ENCODE data around the gene OR1J4. TPM values are rescaled to one million over a fixed set of nuclear protein-coding genes. Genes with fewer than 3 reads are reported as not detected.

OR1J4 gene
- total and polyA plus RNA-seq, 4 donors: not detected

DNA sequence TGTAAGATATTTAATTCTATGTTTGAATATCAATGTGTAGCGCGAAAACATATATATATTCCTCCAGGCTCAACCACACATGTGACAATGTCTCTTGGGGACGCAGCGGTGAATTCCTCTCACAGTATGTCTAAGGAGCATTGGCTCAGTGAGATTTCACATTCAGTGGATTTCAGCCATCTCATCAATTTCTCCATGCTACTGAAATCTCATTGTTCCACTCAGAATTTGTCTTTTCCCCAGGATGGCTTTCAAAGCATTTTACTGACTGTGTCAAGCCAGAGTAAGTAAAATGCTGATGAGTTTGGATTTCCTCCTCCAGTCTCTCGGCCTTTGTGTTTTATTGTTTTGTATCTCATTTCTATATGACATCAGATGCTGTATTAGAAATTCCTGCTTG, 39.9 kb upstream of the OR1J4 start:
- 90% methylated on average over 5 of the region's 5 CpGs for WGBS
- no peak for DNase-seq (ENCODE audit: low spot score)
- no peaks in the 10 kb centered on the region for H3K36me3 ChIP-seq (ENCODE audit: control insufficient read depth in 4 of 4, insufficient read depth in 3 of 4, low read depth in 1 of 4, low read length in 3 of 4)
- no peaks in the 10 kb centered on the region for H3K4me1 ChIP-seq (ENCODE audit: control insufficient read depth in 4 of 4, insufficient read depth in 4 of 4, low read length in 3 of 4)
- H3K27ac ChIP-seq (ENCODE audit: low read depth in 1 of 2, low read length in 2 of 2): no peak overlapping the region
- H3K9ac ChIP-seq (ENCODE audit: low read depth in 1 of 2, low read length in 2 of 2): no peak overlapping the region
- TF ChIP-seq NR2F2 (IDR thresholded peaks at IDR 0.05) (no peak), EGR1 (IDR thresholded peaks at IDR 0.05; ENCODE audit: low read depth in 2 of 2) (no peak), TAF1 (conservative IDR thresholded peaks at IDR 0.05) (no peak), HNF4G (IDR thresholded peaks at IDR 0.05) (no peak), RAD21 (IDR thresholded peaks at IDR 0.05) (no peak)
- TF ChIP-seq, protein P1, sequence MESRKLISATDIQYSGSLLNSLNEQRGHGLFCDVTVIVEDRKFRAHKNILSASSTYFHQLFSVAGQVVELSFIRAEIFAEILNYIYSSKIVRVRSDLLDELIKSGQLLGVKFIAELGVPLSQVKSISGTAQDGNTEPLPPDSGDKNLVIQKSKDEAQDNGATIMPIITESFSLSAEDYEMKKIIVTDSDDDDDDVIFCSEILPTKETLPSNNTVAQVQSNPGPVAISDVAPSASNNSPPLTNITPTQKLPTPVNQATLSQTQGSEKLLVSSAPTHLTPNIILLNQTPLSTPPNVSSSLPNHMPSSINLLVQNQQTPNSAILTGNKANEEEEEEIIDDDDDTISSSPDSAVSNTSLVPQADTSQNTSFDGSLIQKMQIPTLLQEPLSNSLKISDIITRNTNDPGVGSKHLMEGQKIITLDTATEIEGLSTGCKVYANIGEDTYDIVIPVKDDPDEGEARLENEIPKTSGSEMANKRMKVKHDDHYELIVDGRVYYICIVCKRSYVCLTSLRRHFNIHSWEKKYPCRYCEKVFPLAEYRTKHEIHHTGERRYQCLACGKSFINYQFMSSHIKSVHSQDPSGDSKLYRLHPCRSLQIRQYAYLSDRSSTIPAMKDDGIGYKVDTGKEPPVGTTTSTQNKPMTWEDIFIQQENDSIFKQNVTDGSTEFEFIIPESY (IDR thresholded peaks at IDR 0.05): no peak
- H3K4me3 ChIP-seq (ENCODE audit: low read depth in 1 of 3, low read length in 3 of 3): no peak overlapping the region
- H3K9me3 ChIP-seq (ENCODE audit: control insufficient read depth in 4 of 4, low read length in 3 of 4): no peaks in the 10 kb centered on the region
- H3K27me3 ChIP-seq (ENCODE audit: control insufficient read depth in 4 of 4, insufficient read depth in 4 of 4, low read length in 3 of 4): no peaks in the 10 kb centered on the region

DNA sequence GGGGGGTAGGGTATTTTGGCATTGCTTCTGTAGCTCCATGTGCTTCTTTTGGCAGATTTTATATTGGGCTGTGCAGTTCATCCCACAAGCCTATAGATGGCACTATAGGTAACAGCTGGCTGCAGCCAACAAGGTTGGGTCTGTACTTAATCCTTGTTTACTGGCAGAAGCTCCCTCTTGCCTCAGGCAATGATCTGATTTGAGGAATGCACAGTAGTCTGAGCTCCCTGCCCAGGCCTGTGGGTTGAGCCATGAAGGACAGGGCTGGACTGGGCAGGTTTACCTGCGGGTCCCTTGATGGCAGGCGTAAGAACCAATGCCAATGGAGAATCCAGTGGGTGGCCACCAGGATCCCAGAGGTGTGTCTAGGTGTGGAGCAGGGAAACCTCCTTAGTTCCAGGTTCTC, 20.1 kb upstream of the OR1J4 start:
- no peak overlapping the region for H3K4me3 ChIP-seq (ENCODE audit: low read depth in 1 of 3, low read length in 3 of 3)
- no peak for TF ChIP-seq NR2F2 (IDR thresholded peaks at IDR 0.05)
- TF ChIP-seq HNF4G (IDR thresholded peaks at IDR 0.05): no peak
- TF ChIP-seq FOXA1 (IDR thresholded peaks at IDR 0.05): no peak
- TF ChIP-seq, protein P2, sequence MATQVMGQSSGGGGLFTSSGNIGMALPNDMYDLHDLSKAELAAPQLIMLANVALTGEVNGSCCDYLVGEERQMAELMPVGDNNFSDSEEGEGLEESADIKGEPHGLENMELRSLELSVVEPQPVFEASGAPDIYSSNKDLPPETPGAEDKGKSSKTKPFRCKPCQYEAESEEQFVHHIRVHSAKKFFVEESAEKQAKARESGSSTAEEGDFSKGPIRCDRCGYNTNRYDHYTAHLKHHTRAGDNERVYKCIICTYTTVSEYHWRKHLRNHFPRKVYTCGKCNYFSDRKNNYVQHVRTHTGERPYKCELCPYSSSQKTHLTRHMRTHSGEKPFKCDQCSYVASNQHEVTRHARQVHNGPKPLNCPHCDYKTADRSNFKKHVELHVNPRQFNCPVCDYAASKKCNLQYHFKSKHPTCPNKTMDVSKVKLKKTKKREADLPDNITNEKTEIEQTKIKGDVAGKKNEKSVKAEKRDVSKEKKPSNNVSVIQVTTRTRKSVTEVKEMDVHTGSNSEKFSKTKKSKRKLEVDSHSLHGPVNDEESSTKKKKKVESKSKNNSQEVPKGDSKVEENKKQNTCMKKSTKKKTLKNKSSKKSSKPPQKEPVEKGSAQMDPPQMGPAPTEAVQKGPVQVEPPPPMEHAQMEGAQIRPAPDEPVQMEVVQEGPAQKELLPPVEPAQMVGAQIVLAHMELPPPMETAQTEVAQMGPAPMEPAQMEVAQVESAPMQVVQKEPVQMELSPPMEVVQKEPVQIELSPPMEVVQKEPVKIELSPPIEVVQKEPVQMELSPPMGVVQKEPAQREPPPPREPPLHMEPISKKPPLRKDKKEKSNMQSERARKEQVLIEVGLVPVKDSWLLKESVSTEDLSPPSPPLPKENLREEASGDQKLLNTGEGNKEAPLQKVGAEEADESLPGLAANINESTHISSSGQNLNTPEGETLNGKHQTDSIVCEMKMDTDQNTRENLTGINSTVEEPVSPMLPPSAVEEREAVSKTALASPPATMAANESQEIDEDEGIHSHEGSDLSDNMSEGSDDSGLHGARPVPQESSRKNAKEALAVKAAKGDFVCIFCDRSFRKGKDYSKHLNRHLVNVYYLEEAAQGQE (IDR thresholded peaks at IDR 0.05): no peak
- TF ChIP-seq, protein P3, sequence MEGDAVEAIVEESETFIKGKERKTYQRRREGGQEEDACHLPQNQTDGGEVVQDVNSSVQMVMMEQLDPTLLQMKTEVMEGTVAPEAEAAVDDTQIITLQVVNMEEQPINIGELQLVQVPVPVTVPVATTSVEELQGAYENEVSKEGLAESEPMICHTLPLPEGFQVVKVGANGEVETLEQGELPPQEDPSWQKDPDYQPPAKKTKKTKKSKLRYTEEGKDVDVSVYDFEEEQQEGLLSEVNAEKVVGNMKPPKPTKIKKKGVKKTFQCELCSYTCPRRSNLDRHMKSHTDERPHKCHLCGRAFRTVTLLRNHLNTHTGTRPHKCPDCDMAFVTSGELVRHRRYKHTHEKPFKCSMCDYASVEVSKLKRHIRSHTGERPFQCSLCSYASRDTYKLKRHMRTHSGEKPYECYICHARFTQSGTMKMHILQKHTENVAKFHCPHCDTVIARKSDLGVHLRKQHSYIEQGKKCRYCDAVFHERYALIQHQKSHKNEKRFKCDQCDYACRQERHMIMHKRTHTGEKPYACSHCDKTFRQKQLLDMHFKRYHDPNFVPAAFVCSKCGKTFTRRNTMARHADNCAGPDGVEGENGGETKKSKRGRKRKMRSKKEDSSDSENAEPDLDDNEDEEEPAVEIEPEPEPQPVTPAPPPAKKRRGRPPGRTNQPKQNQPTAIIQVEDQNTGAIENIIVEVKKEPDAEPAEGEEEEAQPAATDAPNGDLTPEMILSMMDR (IDR thresholded peaks at IDR 0.05; ENCODE audit: low read depth, low read length, missing input control): peak; percentile 70
- TF ChIP-seq, protein P1 (IDR thresholded peaks at IDR 0.05): no peak
- no peak for TF ChIP-seq RXRA (IDR thresholded peaks at IDR 0.05)
- no peak for TF ChIP-seq JUND (IDR thresholded peaks at IDR 0.05)
- TF ChIP-seq, protein P4, sequence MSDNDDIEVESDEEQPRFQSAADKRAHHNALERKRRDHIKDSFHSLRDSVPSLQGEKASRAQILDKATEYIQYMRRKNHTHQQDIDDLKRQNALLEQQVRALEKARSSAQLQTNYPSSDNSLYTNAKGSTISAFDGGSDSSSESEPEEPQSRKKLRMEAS (IDR thresholded peaks at IDR 0.05): no peak
- TF ChIP-seq YY1 (IDR thresholded peaks at IDR 0.05): no peak
- TF ChIP-seq RAD21 (IDR thresholded peaks at IDR 0.05): peak; percentile 60 to 73
- H3K27ac ChIP-seq (ENCODE audit: low read depth in 1 of 2, low read length in 2 of 2): no peak overlapping the region
- H3K27me3 ChIP-seq (ENCODE audit: control insufficient read depth in 4 of 4, insufficient read depth in 4 of 4, low read length in 3 of 4): peaks cover 0 to 11% (median 0%) of the 10 kb centered on the region in 4 donors
- peaks cover 0 to 3% (median 0%) of the 10 kb centered on the region in 4 donors for H3K9me3 ChIP-seq (ENCODE audit: control insufficient read depth in 4 of 4, low read length in 3 of 4)
- no peak for DNase-seq (ENCODE audit: low spot score)
- H3K36me3 ChIP-seq (ENCODE audit: control insufficient read depth in 4 of 4, insufficient read depth in 3 of 4, low read depth in 1 of 4, low read length in 3 of 4): no peaks in the 10 kb centered on the region
- H3K4me1 ChIP-seq (ENCODE audit: control insufficient read depth in 4 of 4, insufficient read depth in 4 of 4, low read length in 3 of 4): no peaks in the 10 kb centered on the region
- H3K9ac ChIP-seq (ENCODE audit: low read depth in 1 of 2, low read length in 2 of 2): no peak overlapping the region
- WGBS: 86% methylated on average over 2 of the region's 2 CpGs
